Right atrium auricular region (tissue), 2 donors: ENCODE results near the gene AASDH. TPM values are rescaled to one million over a fixed set of nuclear protein-coding genes. Genes with fewer than 3 reads are reported as not detected.

Source experiments
- DNase-seq: peaks from one replicate; pipeline ENCODE4 v3.0.0-alpha.2; 2019; ENCODE audit warnings: low spot score
- H3K27ac ChIP-seq, 2 donors: fragments of 200-600 bp; sonication (generic); 1 replicate in 1 of 2; 2 replicates in 1 of 2; pipeline ENCODE4 v1.5.1; 2016 to 2019
- H3K27me3 ChIP-seq, 2 donors: fragments of 200-600 bp; sonication (generic); one replicate each; pipeline versions ENCODE4 v1.5.1 to v1.6.0; 2017 to 2019
- H3K36me3 ChIP-seq: fragments of 200-600 bp; sonication (generic); one replicate; pipeline ENCODE4 v1.5.1; 2016
- H3K4me1 ChIP-seq, 2 donors: fragments of 200-600 bp; sonication (generic); one replicate each; pipeline versions ENCODE4 v1.5.1 to v1.6.0; 2017 to 2019
- H3K4me3 ChIP-seq, 2 donors: fragments of 200-600 bp; sonication (generic); 1 replicate in 1 of 2; 2 replicates in 1 of 2; pipeline ENCODE4 v1.5.1; 2017 to 2019; ENCODE audit warnings: mild to moderate bottlenecking in 1 of 2, moderate library complexity in 1 of 2
- H3K9me3 ChIP-seq, 2 donors: fragments of 200-600 bp; sonication (generic); one replicate each; pipeline ENCODE4 v1.5.1; 2019
- CTCF ChIP-seq, 2 donors: fragments of 200-600 bp; sonication (generic); IDR thresholded peaks; one replicate each; pipeline ENCODE4 v1.5.1; 2019; ENCODE audit warnings: antibody characterized with exemption in 2 of 2
- total RNA-seq, 2 donors: library from RNA; depleted of rRNA; stranded (reverse); fragments of >200 nt; gene quantifications; one replicate each; pipeline ENCODE4 v1.1.0, GENCODE V29; 2016

Gene AASDH
- total RNA-seq, result 1 to 10 TPM; 4.8 to 5.4 TPM

GRCh38 chr4:56387023-56388001 lies at the start of gene AASDH:
TSS of gene AASDH (minus strand) at chr4:56387491. CDS start at chr4:56384299, 3,192 bp downstream.
- Histone ChIP-seq H3K36me3 (peaks cover 1% of the 10 kb centered on the region), H3K4me3 (peak within 1 kb of the TSS; percentile 70 to 76)
- DNase-seq, result peak; percentile 93

GRCh38 chr4:56435140-56435926 lies 48.0 kb upstream of the AASDH start, which contains the start of gene PPAT:
TSS of gene PPAT (minus strand) at chr4:56435615. CDS start at chr4:56435477, 138 bp downstream.
- peak within 1 kb of the TSS; percentile 70 to 71 for H3K4me3 ChIP-seq
- peak within 1 kb of the TSS; percentile 95 for H3K27ac ChIP-seq
- no peaks in the 10 kb centered on the region for H3K27me3 ChIP-seq
- peak; percentile 96 for DNase-seq
- H3K36me3 ChIP-seq, result no peaks in the 10 kb centered on the region
- TF ChIP-seq CTCF (IDR thresholded peaks at IDR 0.05), result peak in 1 of 2 donors; percentile 36
- H3K9me3 ChIP-seq, result no peaks in the 10 kb centered on the region
- peaks cover 0 to 26% of the 10 kb centered on the region in 2 donors for H3K4me1 ChIP-seq

More at GRCh38 chr4:56387023-56388001, at the start of gene AASDH:
- peak within 1 kb of the TSS; percentile 95 to 97 for H3K27ac ChIP-seq
- H3K9me3 ChIP-seq, result no peaks in the 10 kb centered on the region
- TF ChIP-seq CTCF (IDR thresholded peaks at IDR 0.05), result peak in 1 of 2 donors; percentile 12
- no peaks in the 10 kb centered on the region for H3K27me3 ChIP-seq
- H3K4me1 ChIP-seq, result peaks cover 0 to 22% of the 10 kb centered on the region in 2 donors

GRCh38 chr4:56434599-56435139 lies 47.4 kb upstream of the AASDH start:
- peaks cover 0 to 26% of the 10 kb centered on the region in 2 donors for H3K4me1 ChIP-seq
- DNase-seq, result peak; percentile 65
- peak overlapping the region; percentile 95 for H3K27ac ChIP-seq
- no peaks in the 10 kb centered on the region for H3K9me3 ChIP-seq
- H3K4me3 ChIP-seq, result peak overlapping the region; percentile 70 to 71
- no peak for TF ChIP-seq CTCF (IDR thresholded peaks at IDR 0.05)
- no peaks in the 10 kb centered on the region for H3K36me3 ChIP-seq
- no peaks in the 10 kb centered on the region for H3K27me3 ChIP-seq

GRCh38 chr4:56433280-56433679 lies 46.0 kb upstream of the AASDH start:
- Histone ChIP-seq H3K4me1 (peaks cover 0 to 26% of the 10 kb centered on the region in 2 donors), H3K36me3 (no peaks in the 10 kb centered on the region), H3K4me3 (no peak overlapping the region), H3K9me3 (no peaks in the 10 kb centered on the region), H3K27me3 (no peaks in the 10 kb centered on the region), H3K27ac (no peak overlapping the region)
- no peak for DNase-seq
- TF ChIP-seq CTCF (IDR thresholded peaks at IDR 0.05), result no peak

- H3K27me3 ChIP-seq, result no peaks in the 10 kb centered on the region
- no peak for TF ChIP-seq CTCF (IDR thresholded peaks at IDR 0.05)
- peaks cover 0 to 10% of the 10 kb centered on the region in 2 donors for H3K4me1 ChIP-seq
- no peak for DNase-seq
- H3K27ac ChIP-seq, result no peak overlapping the region
- no peak overlapping the region for H3K4me3 ChIP-seq
- H3K9me3 ChIP-seq, result no peaks in the 10 kb centered on the region
- no peaks in the 10 kb centered on the region for H3K36me3 ChIP-seq
Measured at GRCh38 chr4:56430203-56430602, 42.9 kb upstream of the AASDH start.
